HepG2 (cell line): ENCODE data around the gene RPUSD3. TPM values are rescaled to one million over a fixed set of nuclear protein-coding genes. Genes with fewer than 3 reads are reported as not detected.

Experiments
- KLF16 ChIP-seq, 2 experiments: sonication (generic) in 1 of 2; formaldehyde crosslinking in 1 of 2; IDR thresholded peaks; 2 replicates each; pipeline versions ENCODE4 v1.6.1 to v1.8.0; 2016 to 2023; ENCODE audit warnings: missing genetic modification reagents in 2 of 2, missing compliant biosample characterization in 1 of 2
- POLR2A ChIP-seq, 2 experiments: IDR thresholded peaks; 2 replicates each; pipeline ENCODE4 v1.6.1; 2011; ENCODE audit warnings: low read depth in 2 of 2, low read length in 2 of 2, mild to moderate bottlenecking in 1 of 2, moderate library complexity in 1 of 2; ENCODE audit not compliant: insufficient read depth in 1 of 2
- ZBTB7A ChIP-seq: sonication (generic); formaldehyde crosslinking; IDR thresholded peaks from 2 replicates; pipeline ENCODE4 v1.8.0; 2022; ENCODE audit warnings: mild to moderate bottlenecking, missing genetic modification reagents
- polyA plus RNA-seq, 8 experiments: library from polyadenylated mRNA; depleted of rRNA in 3 of 8; stranded (reverse) in 7 of 8; unstranded in 1 of 8; fragments of >200 nt; fragmentation: Illumina TruSeq in 4 of 8; extraction: Trizol in 4 of 8; gene quantifications; 2 replicates each; pipeline versions ENCODE4 v1.2.1 to v1.2.3, GENCODE V29; 2011 to 2016; ENCODE audit warnings: low read depth in 4 of 8, missing spikeins in 1 of 8, mixed read lengths in 1 of 8; ENCODE audit not compliant: insufficient read depth in 1 of 8
- total RNA-seq, 5 experiments: library from RNA; depleted of rRNA; stranded (reverse); fragments of >200 nt; fragmentation: Illumina TruSeq; extraction: Trizol; gene quantifications; 2 replicates each; pipeline ENCODE4 v1.2.3, GENCODE V29; 2016; ENCODE audit warnings: low read depth in 1 of 5
- TF ChIP-seq, protein P1 (sequence below): sonication (generic); formaldehyde crosslinking; IDR thresholded peaks from 2 replicates; pipeline ENCODE4 v1.4.0; 2020; ENCODE audit warnings: mild to moderate bottlenecking, missing genetic modification reagents
- TF ChIP-seq, protein P2 (sequence below): sonication (generic); formaldehyde crosslinking; IDR thresholded peaks from 2 replicates; pipeline ENCODE4 v1.4.0; 2020; ENCODE audit warnings: missing genetic modification reagents
- TF ChIP-seq, protein P3 (sequence below): sonication (generic); formaldehyde crosslinking; IDR thresholded peaks from 2 replicates; pipeline ENCODE4 v1.4.0; 2020; ENCODE audit warnings: mild to moderate bottlenecking, missing genetic modification reagents
- TF ChIP-seq, protein P4 (sequence below): sonication (generic); formaldehyde crosslinking; IDR thresholded peaks from 2 replicates; pipeline ENCODE4 v1.4.0; 2020; ENCODE audit warnings: missing genetic modification reagents
- TF ChIP-seq, protein P5 (sequence below): sonication (generic); formaldehyde crosslinking; IDR thresholded peaks from 2 replicates; pipeline ENCODE4 v1.4.0; 2020; ENCODE audit warnings: mild to moderate bottlenecking, missing genetic modification reagents
- TF ChIP-seq, protein P6 (sequence below): sonication (generic); formaldehyde crosslinking; IDR thresholded peaks from 2 replicates; pipeline ENCODE4 v1.5.1; 2020; ENCODE audit warnings: missing genetic modification reagents, mild to moderate bottlenecking, borderline replicate concordance
- TF ChIP-seq, protein P7 (sequence below): IDR thresholded peaks from 2 replicates; pipeline ENCODE4 v1.6.1; 2016; ENCODE audit warnings: control low read depth
- TF ChIP-seq, protein P8 (sequence below): sonication (generic); formaldehyde crosslinking; conservative IDR thresholded peaks from 2 replicates; pipeline ENCODE4 v1.4.0; 2020; ENCODE audit warnings: mild to moderate bottlenecking, missing genetic modification reagents, moderate library complexity

Gene RPUSD3
- total and polyA plus RNA-seq, 2 of the 13 experiments (the other 11 are each of a cell fraction or from before 2014, with no cell fraction given): 32.1 to 48.7 TPM

DNA sequence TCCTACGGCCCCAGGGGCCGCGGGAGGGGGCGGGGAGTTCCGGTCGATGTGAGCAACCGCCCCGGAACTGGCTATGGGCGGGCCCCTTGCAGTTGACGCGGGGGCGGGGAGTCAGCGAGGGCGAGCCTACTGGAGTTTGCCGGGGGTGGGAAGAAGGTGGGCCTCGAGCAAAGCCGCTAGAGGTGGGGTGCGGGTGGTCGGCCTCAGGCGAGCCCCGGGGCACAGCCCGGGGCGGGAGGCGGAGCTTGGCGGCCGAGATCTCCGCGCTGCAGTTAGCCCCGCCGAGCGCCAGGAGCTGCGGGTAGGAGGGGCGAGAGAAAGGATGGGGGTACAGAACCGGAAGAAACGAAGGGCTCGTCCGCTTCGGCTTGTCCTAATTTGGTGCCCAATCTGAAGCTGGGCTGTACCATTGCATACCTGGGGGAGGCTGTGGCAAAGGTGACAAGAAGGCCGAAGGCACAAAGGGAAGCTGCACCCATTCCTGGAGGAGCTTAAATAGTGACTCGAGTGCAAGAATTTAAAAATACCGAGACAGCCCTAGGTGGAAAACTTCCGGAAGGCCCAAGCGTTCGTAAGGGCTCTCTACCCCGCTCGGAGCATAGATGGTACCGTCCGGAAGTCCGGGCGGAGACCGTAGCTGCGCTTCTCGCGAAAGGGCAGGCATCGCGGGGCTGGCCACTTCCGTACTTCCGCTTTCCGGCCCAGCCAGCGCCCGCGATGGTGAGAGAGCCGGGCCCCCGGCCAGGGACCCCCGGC is 51.2 kb downstream of the RPUSD3 start, which contains the start of the genes ARPC4 and TADA3 (continued):
- TF ChIP-seq, protein P1, sequence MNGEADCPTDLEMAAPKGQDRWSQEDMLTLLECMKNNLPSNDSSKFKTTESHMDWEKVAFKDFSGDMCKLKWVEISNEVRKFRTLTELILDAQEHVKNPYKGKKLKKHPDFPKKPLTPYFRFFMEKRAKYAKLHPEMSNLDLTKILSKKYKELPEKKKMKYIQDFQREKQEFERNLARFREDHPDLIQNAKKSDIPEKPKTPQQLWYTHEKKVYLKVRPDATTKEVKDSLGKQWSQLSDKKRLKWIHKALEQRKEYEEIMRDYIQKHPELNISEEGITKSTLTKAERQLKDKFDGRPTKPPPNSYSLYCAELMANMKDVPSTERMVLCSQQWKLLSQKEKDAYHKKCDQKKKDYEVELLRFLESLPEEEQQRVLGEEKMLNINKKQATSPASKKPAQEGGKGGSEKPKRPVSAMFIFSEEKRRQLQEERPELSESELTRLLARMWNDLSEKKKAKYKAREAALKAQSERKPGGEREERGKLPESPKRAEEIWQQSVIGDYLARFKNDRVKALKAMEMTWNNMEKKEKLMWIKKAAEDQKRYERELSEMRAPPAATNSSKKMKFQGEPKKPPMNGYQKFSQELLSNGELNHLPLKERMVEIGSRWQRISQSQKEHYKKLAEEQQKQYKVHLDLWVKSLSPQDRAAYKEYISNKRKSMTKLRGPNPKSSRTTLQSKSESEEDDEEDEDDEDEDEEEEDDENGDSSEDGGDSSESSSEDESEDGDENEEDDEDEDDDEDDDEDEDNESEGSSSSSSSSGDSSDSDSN (CRISPR knock-in tag): no peak; the same call in 1 of the 2 replicates
- TF ChIP-seq, protein P2, sequence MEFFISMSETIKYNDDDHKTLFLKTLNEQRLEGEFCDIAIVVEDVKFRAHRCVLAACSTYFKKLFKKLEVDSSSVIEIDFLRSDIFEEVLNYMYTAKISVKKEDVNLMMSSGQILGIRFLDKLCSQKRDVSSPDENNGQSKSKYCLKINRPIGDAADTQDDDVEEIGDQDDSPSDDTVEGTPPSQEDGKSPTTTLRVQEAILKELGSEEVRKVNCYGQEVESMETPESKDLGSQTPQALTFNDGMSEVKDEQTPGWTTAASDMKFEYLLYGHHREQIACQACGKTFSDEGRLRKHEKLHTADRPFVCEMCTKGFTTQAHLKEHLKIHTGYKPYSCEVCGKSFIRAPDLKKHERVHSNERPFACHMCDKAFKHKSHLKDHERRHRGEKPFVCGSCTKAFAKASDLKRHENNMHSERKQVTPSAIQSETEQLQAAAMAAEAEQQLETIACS: no peak
- TF ChIP-seq, protein P3, sequence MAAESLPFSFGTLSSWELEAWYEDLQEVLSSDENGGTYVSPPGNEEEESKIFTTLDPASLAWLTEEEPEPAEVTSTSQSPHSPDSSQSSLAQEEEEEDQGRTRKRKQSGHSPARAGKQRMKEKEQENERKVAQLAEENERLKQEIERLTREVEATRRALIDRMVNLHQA (CRISPR knock-in tag): no peak
- TF ChIP-seq, protein P4, sequence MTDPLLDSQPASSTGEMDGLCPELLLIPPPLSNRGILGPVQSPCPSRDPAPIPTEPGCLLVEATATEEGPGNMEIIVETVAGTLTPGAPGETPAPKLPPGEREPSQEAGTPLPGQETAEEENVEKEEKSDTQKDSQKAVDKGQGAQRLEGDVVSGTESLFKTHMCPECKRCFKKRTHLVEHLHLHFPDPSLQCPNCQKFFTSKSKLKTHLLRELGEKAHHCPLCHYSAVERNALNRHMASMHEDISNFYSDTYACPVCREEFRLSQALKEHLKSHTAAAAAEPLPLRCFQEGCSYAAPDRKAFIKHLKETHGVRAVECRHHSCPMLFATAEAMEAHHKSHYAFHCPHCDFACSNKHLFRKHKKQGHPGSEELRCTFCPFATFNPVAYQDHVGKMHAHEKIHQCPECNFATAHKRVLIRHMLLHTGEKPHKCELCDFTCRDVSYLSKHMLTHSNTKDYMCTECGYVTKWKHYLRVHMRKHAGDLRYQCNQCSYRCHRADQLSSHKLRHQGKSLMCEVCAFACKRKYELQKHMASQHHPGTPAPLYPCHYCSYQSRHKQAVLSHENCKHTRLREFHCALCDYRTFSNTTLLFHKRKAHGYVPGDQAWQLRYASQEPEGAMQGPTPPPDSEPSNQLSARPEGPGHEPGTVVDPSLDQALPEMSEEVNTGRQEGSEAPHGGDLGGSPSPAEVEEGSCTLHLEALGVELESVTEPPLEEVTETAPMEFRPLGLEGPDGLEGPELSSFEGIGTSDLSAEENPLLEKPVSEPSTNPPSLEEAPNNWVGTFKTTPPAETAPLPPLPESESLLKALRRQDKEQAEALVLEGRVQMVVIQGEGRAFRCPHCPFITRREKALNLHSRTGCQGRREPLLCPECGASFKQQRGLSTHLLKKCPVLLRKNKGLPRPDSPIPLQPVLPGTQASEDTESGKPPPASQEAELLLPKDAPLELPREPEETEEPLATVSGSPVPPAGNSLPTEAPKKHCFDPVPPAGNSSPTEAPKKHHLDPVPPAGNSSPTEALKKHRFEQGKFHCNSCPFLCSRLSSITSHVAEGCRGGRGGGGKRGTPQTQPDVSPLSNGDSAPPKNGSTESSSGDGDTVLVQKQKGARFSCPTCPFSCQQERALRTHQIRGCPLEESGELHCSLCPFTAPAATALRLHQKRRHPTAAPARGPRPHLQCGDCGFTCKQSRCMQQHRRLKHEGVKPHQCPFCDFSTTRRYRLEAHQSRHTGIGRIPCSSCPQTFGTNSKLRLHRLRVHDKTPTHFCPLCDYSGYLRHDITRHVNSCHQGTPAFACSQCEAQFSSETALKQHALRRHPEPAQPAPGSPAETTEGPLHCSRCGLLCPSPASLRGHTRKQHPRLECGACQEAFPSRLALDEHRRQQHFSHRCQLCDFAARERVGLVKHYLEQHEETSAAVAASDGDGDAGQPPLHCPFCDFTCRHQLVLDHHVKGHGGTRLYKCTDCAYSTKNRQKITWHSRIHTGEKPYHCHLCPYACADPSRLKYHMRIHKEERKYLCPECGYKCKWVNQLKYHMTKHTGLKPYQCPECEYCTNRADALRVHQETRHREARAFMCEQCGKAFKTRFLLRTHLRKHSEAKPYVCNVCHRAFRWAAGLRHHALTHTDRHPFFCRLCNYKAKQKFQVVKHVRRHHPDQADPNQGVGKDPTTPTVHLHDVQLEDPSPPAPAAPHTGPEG (CRISPR knock-in tag): peak; percentile 74; the same call in 1 of the 2 replicates
- TF ChIP-seq KLF16 (CRISPR knock-in tag; IDR thresholded peaks at IDR 0.05) (peak in 1 of 2 experiments; percentile 65; a peak in 1 of 4 replicates), ZBTB7A (CRISPR knock-in tag) (peak; percentile 15; the same call in 1 of the 2 replicates), POLR2A (IDR thresholded peaks at IDR 0.05; ENCODE audit: insufficient read depth in 1 of 2, low read depth in 2 of 2, low read length in 2 of 2) (peak; percentile 52)
- TF ChIP-seq, protein P5, sequence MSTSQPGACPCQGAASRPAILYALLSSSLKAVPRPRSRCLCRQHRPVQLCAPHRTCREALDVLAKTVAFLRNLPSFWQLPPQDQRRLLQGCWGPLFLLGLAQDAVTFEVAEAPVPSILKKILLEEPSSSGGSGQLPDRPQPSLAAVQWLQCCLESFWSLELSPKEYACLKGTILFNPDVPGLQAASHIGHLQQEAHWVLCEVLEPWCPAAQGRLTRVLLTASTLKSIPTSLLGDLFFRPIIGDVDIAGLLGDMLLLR (CRISPR knock-in tag): no peak
- TF ChIP-seq, protein P6, sequence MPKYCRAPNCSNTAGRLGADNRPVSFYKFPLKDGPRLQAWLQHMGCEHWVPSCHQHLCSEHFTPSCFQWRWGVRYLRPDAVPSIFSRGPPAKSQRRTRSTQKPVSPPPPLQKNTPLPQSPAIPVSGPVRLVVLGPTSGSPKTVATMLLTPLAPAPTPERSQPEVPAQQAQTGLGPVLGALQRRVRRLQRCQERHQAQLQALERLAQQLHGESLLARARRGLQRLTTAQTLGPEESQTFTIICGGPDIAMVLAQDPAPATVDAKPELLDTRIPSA (CRISPR knock-in tag): no peak
- TF ChIP-seq, protein P7, sequence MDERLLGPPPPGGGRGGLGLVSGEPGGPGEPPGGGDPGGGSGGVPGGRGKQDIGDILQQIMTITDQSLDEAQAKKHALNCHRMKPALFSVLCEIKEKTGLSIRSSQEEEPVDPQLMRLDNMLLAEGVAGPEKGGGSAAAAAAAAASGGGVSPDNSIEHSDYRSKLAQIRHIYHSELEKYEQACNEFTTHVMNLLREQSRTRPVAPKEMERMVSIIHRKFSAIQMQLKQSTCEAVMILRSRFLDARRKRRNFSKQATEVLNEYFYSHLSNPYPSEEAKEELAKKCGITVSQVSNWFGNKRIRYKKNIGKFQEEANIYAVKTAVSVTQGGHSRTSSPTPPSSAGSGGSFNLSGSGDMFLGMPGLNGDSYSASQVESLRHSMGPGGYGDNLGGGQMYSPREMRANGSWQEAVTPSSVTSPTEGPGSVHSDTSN (CRISPR knock-in tag): no peak
- TF ChIP-seq, protein P8, sequence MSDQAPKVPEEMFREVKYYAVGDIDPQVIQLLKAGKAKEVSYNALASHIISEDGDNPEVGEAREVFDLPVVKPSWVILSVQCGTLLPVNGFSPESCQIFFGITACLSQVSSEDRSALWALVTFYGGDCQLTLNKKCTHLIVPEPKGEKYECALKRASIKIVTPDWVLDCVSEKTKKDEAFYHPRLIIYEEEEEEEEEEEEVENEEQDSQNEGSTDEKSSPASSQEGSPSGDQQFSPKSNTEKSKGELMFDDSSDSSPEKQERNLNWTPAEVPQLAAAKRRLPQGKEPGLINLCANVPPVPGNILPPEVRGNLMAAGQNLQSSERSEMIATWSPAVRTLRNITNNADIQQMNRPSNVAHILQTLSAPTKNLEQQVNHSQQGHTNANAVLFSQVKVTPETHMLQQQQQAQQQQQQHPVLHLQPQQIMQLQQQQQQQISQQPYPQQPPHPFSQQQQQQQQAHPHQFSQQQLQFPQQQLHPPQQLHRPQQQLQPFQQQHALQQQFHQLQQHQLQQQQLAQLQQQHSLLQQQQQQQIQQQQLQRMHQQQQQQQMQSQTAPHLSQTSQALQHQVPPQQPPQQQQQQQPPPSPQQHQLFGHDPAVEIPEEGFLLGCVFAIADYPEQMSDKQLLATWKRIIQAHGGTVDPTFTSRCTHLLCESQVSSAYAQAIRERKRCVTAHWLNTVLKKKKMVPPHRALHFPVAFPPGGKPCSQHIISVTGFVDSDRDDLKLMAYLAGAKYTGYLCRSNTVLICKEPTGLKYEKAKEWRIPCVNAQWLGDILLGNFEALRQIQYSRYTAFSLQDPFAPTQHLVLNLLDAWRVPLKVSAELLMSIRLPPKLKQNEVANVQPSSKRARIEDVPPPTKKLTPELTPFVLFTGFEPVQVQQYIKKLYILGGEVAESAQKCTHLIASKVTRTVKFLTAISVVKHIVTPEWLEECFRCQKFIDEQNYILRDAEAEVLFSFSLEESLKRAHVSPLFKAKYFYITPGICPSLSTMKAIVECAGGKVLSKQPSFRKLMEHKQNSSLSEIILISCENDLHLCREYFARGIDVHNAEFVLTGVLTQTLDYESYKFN (CRISPR knock-in tag): peak; percentile 73
